DOHH2 (cell line): ENCODE data around the gene SAMHD1.
A peak's percentile ranks its signal among the peaks of the same experiment; 100 is the strongest.

Experiments
- H3F3A ChIP-seq: fragments of 200-600 bp; sonication (generic), shearing (Covaris generic); 2 replicates; pipeline ENCODE4 v1.6.0; 2016; ENCODE audit warnings: antibody characterized with exemption, mild to moderate bottlenecking; ENCODE audit not compliant: control insufficient read depth, insufficient read depth
- H3K27ac ChIP-seq: fragments of 200-600 bp; sonication (generic); 2 replicates; pipeline ENCODE4 v1.5.1; 2014; ENCODE audit warnings: low read depth, mild to moderate bottlenecking, low read length, moderate library complexity
- H3K27me3 ChIP-seq: fragments of 200-600 bp; sonication (generic); 2 replicates; pipeline ENCODE4 v1.6.1; 2014; ENCODE audit warnings: mild to moderate bottlenecking, low read length, mixed read lengths; ENCODE audit not compliant: control insufficient read depth
- H3K36me3 ChIP-seq: fragments of 200-600 bp; sonication (generic); 2 replicates; pipeline ENCODE4 v1.6.1; 2014; ENCODE audit warnings: mild to moderate bottlenecking, low read length, moderate library complexity, mixed read lengths; ENCODE audit not compliant: control insufficient read depth
- H3K4me1 ChIP-seq: fragments of 200-600 bp; sonication (generic); 2 replicates; pipeline ENCODE4 v1.6.1; 2014; ENCODE audit warnings: mild to moderate bottlenecking, low read length, mixed read lengths; ENCODE audit not compliant: control insufficient read depth
- H3K4me2 ChIP-seq: fragments of 200-600 bp; sonication (generic); 2 replicates; pipeline ENCODE4 v1.6.0; 2014; ENCODE audit warnings: mild to moderate bottlenecking, low read length, moderate library complexity
- H3K4me3 ChIP-seq: fragments of 200-600 bp; sonication (generic); 2 replicates; pipeline ENCODE4 v1.5.1; 2014; ENCODE audit warnings: mild to moderate bottlenecking, low read length, mixed read lengths
- H3K79me2 ChIP-seq: fragments of 200-600 bp; sonication (generic); 2 replicates; pipeline ENCODE4 v1.6.1; 2014; ENCODE audit warnings: mild to moderate bottlenecking, low read length, mixed read lengths; ENCODE audit not compliant: control insufficient read depth
- H3K9me2 ChIP-seq: fragments of 200-600 bp; sonication (generic); replicated peaks from 2 replicates; pipeline ENCODE4 v1.6.1; 2014; ENCODE audit warnings: mild to moderate bottlenecking, low read length, mixed read lengths; ENCODE audit not compliant: control insufficient read depth
- H3K9me3 ChIP-seq: fragments of 200-600 bp; sonication (generic); 2 replicates; pipeline ENCODE4 v1.6.1; 2014; ENCODE audit warnings: antibody characterized with exemption, low read length, mixed read lengths; ENCODE audit not compliant: control insufficient read depth, insufficient read depth
- H4K20me1 ChIP-seq: fragments of 200-600 bp; sonication (generic); 2 replicates; pipeline ENCODE4 v1.6.0; 2014; ENCODE audit warnings: low read depth, mild to moderate bottlenecking, antibody characterized with exemption, low read length, moderate library complexity; ENCODE audit not compliant: control insufficient read depth, insufficient read depth
- EZH2phosphoT487 ChIP-seq: fragments of 200-600 bp; sonication (generic); IDR thresholded peaks from 2 replicates; pipeline ENCODE4 v1.6.1; 2017; ENCODE audit warnings: borderline replicate concordance, mild to moderate bottlenecking, antibody characterized with exemption, low read length, moderate library complexity, mixed read lengths
- TF ChIP-seq, protein P1 (sequence below): fragments of 200-600 bp; sonication (generic); IDR thresholded peaks from one replicate; pipeline ENCODE4 v1.5.1; 2014; ENCODE audit warnings: antibody characterized with exemption, mild to moderate bottlenecking, low read depth, low read length; ENCODE audit not compliant: poor library complexity, severe bottlenecking

Gene SAMHD1

DNA sequence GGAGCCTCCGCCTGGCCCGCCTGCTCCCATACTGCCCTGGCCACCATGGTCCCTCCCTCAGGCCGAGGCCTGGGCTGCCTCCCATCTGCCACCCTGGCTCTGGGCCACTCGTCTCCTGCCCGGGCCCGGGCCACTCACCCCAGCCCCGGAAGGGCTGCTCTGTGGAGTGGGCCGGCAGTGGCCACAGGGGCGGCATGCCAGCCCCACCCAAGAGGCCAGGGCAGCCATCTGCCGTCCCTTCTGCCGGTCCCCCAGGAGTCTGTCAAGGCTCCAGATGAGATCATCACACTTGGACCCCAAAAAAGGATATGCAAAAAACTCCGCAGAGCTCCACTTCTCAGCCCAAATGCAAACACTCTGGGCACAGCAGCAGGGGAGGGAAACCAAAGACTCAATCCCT, 99.3 kb downstream of the SAMHD1 start:
- Histone ChIP-seq H3K36me3 (0 out of 2 replicates have a peak, but pooled peaks cover 3% of the 10 kb centered on the region), H3K27me3 (no peaks in the 10 kb centered on the region), H3K4me1 (peaks cover 76% of the 10 kb centered on the region), H3K9me2 (no peaks in the 10 kb centered on the region), H3K27ac (peak overlapping the region; percentile 61), H4K20me1 (no peaks in the 10 kb centered on the region), H3K4me2 (peak overlapping the region; percentile 74), H3K79me2 (peaks cover 38% of the 10 kb centered on the region), H3F3A (peaks cover 14% of the 10 kb centered on the region), H3K4me3 (peak overlapping the region; percentile 58), H3K9me3 (peaks cover 4% of the 10 kb centered on the region)
- TF ChIP-seq, protein P1, sequence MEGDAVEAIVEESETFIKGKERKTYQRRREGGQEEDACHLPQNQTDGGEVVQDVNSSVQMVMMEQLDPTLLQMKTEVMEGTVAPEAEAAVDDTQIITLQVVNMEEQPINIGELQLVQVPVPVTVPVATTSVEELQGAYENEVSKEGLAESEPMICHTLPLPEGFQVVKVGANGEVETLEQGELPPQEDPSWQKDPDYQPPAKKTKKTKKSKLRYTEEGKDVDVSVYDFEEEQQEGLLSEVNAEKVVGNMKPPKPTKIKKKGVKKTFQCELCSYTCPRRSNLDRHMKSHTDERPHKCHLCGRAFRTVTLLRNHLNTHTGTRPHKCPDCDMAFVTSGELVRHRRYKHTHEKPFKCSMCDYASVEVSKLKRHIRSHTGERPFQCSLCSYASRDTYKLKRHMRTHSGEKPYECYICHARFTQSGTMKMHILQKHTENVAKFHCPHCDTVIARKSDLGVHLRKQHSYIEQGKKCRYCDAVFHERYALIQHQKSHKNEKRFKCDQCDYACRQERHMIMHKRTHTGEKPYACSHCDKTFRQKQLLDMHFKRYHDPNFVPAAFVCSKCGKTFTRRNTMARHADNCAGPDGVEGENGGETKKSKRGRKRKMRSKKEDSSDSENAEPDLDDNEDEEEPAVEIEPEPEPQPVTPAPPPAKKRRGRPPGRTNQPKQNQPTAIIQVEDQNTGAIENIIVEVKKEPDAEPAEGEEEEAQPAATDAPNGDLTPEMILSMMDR = no peak
- no peak for TF ChIP-seq EZH2phosphoT487

DNA sequence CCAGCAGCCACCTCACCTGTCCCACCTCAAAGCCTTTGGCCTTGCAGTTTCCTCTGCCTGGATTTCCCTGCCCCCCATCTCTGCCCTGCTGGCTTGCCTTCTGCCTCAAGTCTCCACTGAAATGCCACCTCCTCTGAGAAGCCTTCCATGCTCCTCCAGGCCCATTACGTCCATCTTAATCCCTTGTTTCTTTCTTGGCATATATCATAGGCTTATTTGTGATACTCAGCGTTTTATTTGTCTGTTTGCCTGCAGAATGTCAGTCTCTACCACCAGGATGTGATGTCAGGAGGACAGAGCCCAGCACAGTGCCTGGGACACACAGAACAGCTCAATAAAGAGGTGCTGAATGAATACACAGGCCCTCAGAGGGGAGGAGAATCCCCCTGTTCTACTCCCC, 100.0 kb downstream of the SAMHD1 start:
- Histone ChIP-seq H3K9me2 (no peaks in the 10 kb centered on the region), H3K4me3 (peak overlapping the region; percentile 58), H3K9me3 (peaks cover 4% of the 10 kb centered on the region), H3K27ac (peak overlapping the region; percentile 61), H3K4me2 (peak overlapping the region; percentile 74), H3K79me2 (peaks cover 38% of the 10 kb centered on the region), H3K4me1 (peaks cover 79% of the 10 kb centered on the region), H3K27me3 (no peaks in the 10 kb centered on the region), H3F3A (peaks cover 14% of the 10 kb centered on the region), H4K20me1 (no peaks in the 10 kb centered on the region), H3K36me3 (0 out of 2 replicates have a peak, but pooled peaks cover 3% of the 10 kb centered on the region)
- TF ChIP-seq, protein P1 = no peak
- no peak for TF ChIP-seq EZH2phosphoT487

DNA sequence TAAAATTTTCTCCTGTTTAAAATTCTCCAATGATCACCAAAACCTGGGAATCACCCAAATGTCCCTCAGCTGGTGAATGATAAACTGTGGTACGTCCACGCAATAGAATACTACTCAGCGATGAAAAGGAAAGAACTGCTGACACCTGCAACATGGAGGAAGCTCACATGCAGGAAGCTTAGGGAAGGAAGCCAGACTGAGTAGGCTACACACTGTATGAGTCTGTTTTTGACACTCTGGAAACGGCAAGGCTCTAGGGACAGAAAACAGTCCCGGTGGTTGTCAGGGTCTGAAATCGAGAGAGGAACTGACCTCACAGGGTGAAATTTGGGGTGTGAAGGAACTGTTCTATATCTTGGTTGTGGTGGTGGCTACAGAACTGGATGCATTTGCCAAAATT, 100.7 kb downstream of the SAMHD1 start:
- 0 out of 2 replicates have a peak, but pooled peaks cover 3% of the 10 kb centered on the region for H3K36me3 ChIP-seq
- no peaks in the 10 kb centered on the region for H4K20me1 ChIP-seq
- no peak overlapping the region for H3K4me2 ChIP-seq
- H3F3A ChIP-seq = peaks cover 14% of the 10 kb centered on the region
- TF ChIP-seq, protein P1 = no peak
- no peak for TF ChIP-seq EZH2phosphoT487
- no peaks in the 10 kb centered on the region for H3K27me3 ChIP-seq
- no peak overlapping the region for H3K4me3 ChIP-seq
- H3K9me2 ChIP-seq = no peaks in the 10 kb centered on the region
- peaks cover 38% of the 10 kb centered on the region for H3K79me2 ChIP-seq
- peaks cover 4% of the 10 kb centered on the region for H3K9me3 ChIP-seq
- no peak overlapping the region for H3K27ac ChIP-seq
- peaks cover 83% of the 10 kb centered on the region for H3K4me1 ChIP-seq
